PC-3 (cell line): Measurements from ENCODE around the gene ENKD1. TPM values are rescaled to one million over a fixed set of nuclear protein-coding genes. Genes with fewer than 3 reads are reported as not detected.
A peak's percentile ranks its signal among the peaks of the same experiment; 100 is the strongest.

Experiments
- ATAC-seq: fragments of 200-7000 bp; cut with Tn5 transposase; 2 replicates; pipeline ENCODE4 v1.9.1; 2020; ENCODE audit warnings: mild to moderate bottlenecking, moderate library complexity
- BruUV-seq: library from RNA; stranded (reverse); fragments of 400-500 nt; replicated peaks from 2 replicates; lab custom pipeline; 2021; lab: Mats Ljungman, UMichigan
- CTCF ChIA-PET: fragments of 300-600 bp; sonication (Branson Sonifier 250); formaldehyde crosslinking; loops from one replicate; lab custom pipeline; 2022; ENCODE audit warnings: antibody characterized with exemption; lab: Charles Lee
- POLR2A ChIA-PET: fragments of 300-600 bp; sonication (Branson Sonifier 250); formaldehyde crosslinking; loops from one replicate; lab custom pipeline; 2022; ENCODE audit warnings: antibody characterized with exemption; ENCODE audit not compliant: unreplicated experiment; lab: Charles Lee
- DNase-seq: peaks from one replicate; pipeline ENCODE4 v3.0.0-alpha.2; 2015
- H2AFZ ChIP-seq: fragments of 300-600 bp; sonication (generic); 2 replicates; pipeline ENCODE4 v1.6.0; 2016; ENCODE audit warnings: antibody characterized with exemption, low read length
- H3F3A ChIP-seq: fragments of 300-600 bp; sonication (generic); one replicate; pipeline ENCODE4 v1.6.0; 2017; ENCODE audit warnings: antibody characterized with exemption, low read length, control low read depth, mild to moderate bottlenecking; ENCODE audit not compliant: unreplicated experiment
- H3K27ac ChIP-seq: fragments of 300-600 bp; sonication (generic); 2 replicates; pipeline ENCODE4 v1.5.1; 2016; ENCODE audit warnings: mild to moderate bottlenecking, low read length
- H3K27me3 ChIP-seq: fragments of 300-600 bp; sonication (generic); 2 replicates; pipeline ENCODE4 v1.6.1; 2016; ENCODE audit warnings: low read length, mixed read lengths
- H3K36me3 ChIP-seq: fragments of 300-600 bp; sonication (generic); 2 replicates; pipeline ENCODE4 v1.6.1; 2016; ENCODE audit warnings: low read depth, mixed run types, low read length, mixed read lengths
- H3K4me1 ChIP-seq: fragments of 300-600 bp; sonication (generic); 2 replicates; pipeline ENCODE4 v1.5.1; 2016; ENCODE audit warnings: low read length; ENCODE audit not compliant: insufficient read depth
- H3K4me2 ChIP-seq: fragments of 300-600 bp; sonication (generic); 2 replicates; pipeline ENCODE4 v1.6.0; 2016; ENCODE audit warnings: low read length
- H3K4me3 ChIP-seq: fragments of 300-600 bp; sonication (generic); 2 replicates; pipeline ENCODE4 v1.5.1; 2016; ENCODE audit warnings: mild to moderate bottlenecking, low read length, mixed read lengths
- H3K79me2 ChIP-seq: fragments of 300-600 bp; sonication (generic); 2 replicates; pipeline ENCODE4 v1.6.1; 2017; ENCODE audit warnings: low read length, mixed read lengths
- H3K9ac ChIP-seq: fragments of 300-600 bp; sonication (generic); 2 replicates; pipeline ENCODE4 v1.6.0; 2016; ENCODE audit warnings: mild to moderate bottlenecking, low read length
- H3K9me2 ChIP-seq: fragments of 300-600 bp; sonication (generic); replicated peaks from 2 replicates; pipeline ENCODE4 v1.6.1; 2016; ENCODE audit warnings: mixed run types, low read length, mixed read lengths
- H3K9me3 ChIP-seq: fragments of 300-600 bp; sonication (generic); 2 replicates; pipeline ENCODE4 v1.6.1; 2016; ENCODE audit warnings: low read length, mixed read lengths
- H4K20me1 ChIP-seq: fragments of 300-600 bp; sonication (generic); 2 replicates; pipeline ENCODE4 v1.6.1; 2016; ENCODE audit warnings: low read length, mixed read lengths
- CTCF ChIP-seq: fragments of 300-600 bp; sonication (generic); conservative IDR thresholded peaks from 2 replicates; pipeline ENCODE4 v1.5.1; 2017; ENCODE audit warnings: antibody characterized with exemption, low read depth, mild to moderate bottlenecking, low read length
- EZH2 ChIP-seq: fragments of 300-600 bp; sonication (generic); IDR thresholded peaks from one replicate; pipeline ENCODE4 v1.6.1; 2017; ENCODE audit warnings: antibody characterized with exemption, mild to moderate bottlenecking, low read length; ENCODE audit not compliant: unreplicated experiment
- EZH2phosphoT487 ChIP-seq: fragments of 300-600 bp; sonication (generic); IDR thresholded peaks from 2 replicates; pipeline ENCODE4 v1.6.1; 2018; ENCODE audit warnings: mild to moderate bottlenecking, antibody characterized with exemption, low read length, borderline replicate concordance
- intact Hi-C: fragments of 100-400 bp; cut with micrococcal nuclease; formaldehyde crosslinking; loops from 2 replicates; pipeline ENCODE4 v1.9.0; 2023
- total RNA-seq: library from RNA; depleted of rRNA; stranded (reverse); fragments of >200 nt; gene quantifications from 2 replicates; pipeline ENCODE4 v1.2.3, GENCODE V29; 2014

ENKD1 gene
- total RNA-seq, 1 experiment from 2014 or later, result 19.4 TPM

- TF ChIP-seq EZH2 (no peak), CTCF (no peak), EZH2phosphoT487 (no peak)
- no peaks in the 10 kb centered on the region for H4K20me1 ChIP-seq
- no peaks in the 10 kb centered on the region for H3K27me3 ChIP-seq
- no peak overlapping the region for H3K4me3 ChIP-seq
- no peaks in the 10 kb centered on the region; the same call in 1 of the 2 replicates for H3K36me3 ChIP-seq
- H3K9ac ChIP-seq, result no peak overlapping the region
- DNase-seq (no peak), ATAC-seq (no peak)
- no peaks in the 10 kb centered on the region for H3K9me3 ChIP-seq
- CTCF ChIA-PET, result no interaction called here
- H3K79me2 ChIP-seq, result no peaks in the 10 kb centered on the region
- H3K4me2 ChIP-seq, result no peak overlapping the region
- no peaks in the 10 kb centered on the region for H3K9me2 ChIP-seq
- H2AFZ ChIP-seq, result no peak overlapping the region
- no TSS peak for BruUV-seq
- POLR2A ChIA-PET, result no interaction called here
- H3K4me1 ChIP-seq, result 0 out of 2 replicates have a peak, but pooled peaks cover 3% of the 10 kb centered on the region
- peak overlapping the region; percentile 29 for H3K27ac ChIP-seq
- H3F3A ChIP-seq, result no peaks in the 10 kb centered on the region
- intact Hi-C loops, result no loop called here
Measured at GRCh38 chr16:67685388-67686112, 19.0 kb upstream of the ENKD1 start.

- ChIA-PET POLR2A (no interaction called here), CTCF (no interaction called here)
- no peak overlapping the region for H2AFZ ChIP-seq
- H3K4me1 ChIP-seq, result 0 out of 2 replicates have a peak, but pooled peaks cover 3% of the 10 kb centered on the region
- H3F3A ChIP-seq, result no peaks in the 10 kb centered on the region
- no peaks in the 10 kb centered on the region for H3K9me3 ChIP-seq
- DNase-seq (peak; percentile 29), ATAC-seq (no peak)
- no peaks in the 10 kb centered on the region for H3K27me3 ChIP-seq
- H3K36me3 ChIP-seq, result no peaks in the 10 kb centered on the region; the same call in 1 of the 2 replicates
- BruUV-seq, result no TSS peak
- H3K9me2 ChIP-seq, result no peaks in the 10 kb centered on the region
- no peaks in the 10 kb centered on the region for H4K20me1 ChIP-seq
- TF ChIP-seq EZH2 (no peak), EZH2phosphoT487 (no peak), CTCF (no peak)
- H3K79me2 ChIP-seq, result no peaks in the 10 kb centered on the region
- no peak overlapping the region for H3K4me2 ChIP-seq
- H3K4me3 ChIP-seq, result no peak overlapping the region
- no peak overlapping the region for H3K9ac ChIP-seq
- peak overlapping the region; percentile 61 for H3K27ac ChIP-seq
- intact Hi-C loops, result no loop called here
Measured at GRCh38 chr16:67683767-67684166, 17.2 kb upstream of the ENKD1 start.
